NCI-H460 (cell line): Measurements from ENCODE around the gene LRRC63. TPM values are rescaled to one million over a fixed set of nuclear protein-coding genes. Genes with fewer than 3 reads are reported as not detected.
A peak's percentile ranks its signal among the peaks of the same experiment; 100 is the strongest.

Experiments used
- DNase-seq: peaks from one replicate; pipeline ENCODE4 v3.0.0-alpha.2; 2016; ENCODE audit warnings: low read depth; ENCODE audit errors: extremely low read depth
- small RNA-seq, 2 experiments: library from RNA; depleted of rRNA; stranded (forward); fragments of <200 nt; gene quantifications; one replicate each; pipeline ENCODE3, GENCODE V24; 2014
- total RNA-seq: library from RNA; depleted of rRNA; stranded (reverse); fragments of >200 nt; shearing (Covaris generic); gene quantifications from 2 replicates; pipeline ENCODE4 v1.2.3, GENCODE V29; 2014; rRNA removed

The LRRC63 gene
- total RNA-seq, 1 experiment from 2014 or later = 25.2 TPM

- peak; percentile 91 for DNase-seq
These were observed 92.1 kb downstream of the LRRC63 start for GRCh38 chr13:46303742-46304385.

GRCh38 chr13:46304546-46304945 is 92.8 kb downstream of the LRRC63 start:
- DNase-seq = peak; percentile 81

GRCh38 chr13:46307554-46307953 is 95.8 kb downstream of the LRRC63 start:
- no peak for DNase-seq

GRCh38 chr13:46310066-46310465 is 98.3 kb downstream of the LRRC63 start:
- no peak for DNase-seq

GRCh38 chr13:46311217-46311616 is 99.5 kb downstream of the LRRC63 start:
- no peak for DNase-seq

- no peak for DNase-seq
These were observed 101.3 kb downstream of the LRRC63 start for GRCh38 chr13:46313024-46313423.

- DNase-seq = no peak
These were observed 101.9 kb downstream of the LRRC63 start for GRCh38 chr13:46313432-46314257.

GRCh38 chr13:46314587-46314986 is 102.9 kb downstream of the LRRC63 start:
- no peak for DNase-seq

GRCh38 chr13:46315036-46315435 is 103.3 kb downstream of the LRRC63 start:
- DNase-seq = no peak

- DNase-seq = peak; percentile 73
These were observed 103.9 kb downstream of the LRRC63 start for GRCh38 chr13:46315491-46316075.

GRCh38 chr13:46317120-46317519 is 105.4 kb downstream of the LRRC63 start:
- DNase-seq = peak; percentile 73

- no peak for DNase-seq
These were observed 107.3 kb downstream of the LRRC63 start for GRCh38 chr13:46318986-46319385.

- no peak for DNase-seq
These were observed 108.7 kb downstream of the LRRC63 start for GRCh38 chr13:46320406-46320805.

- DNase-seq = no peak
These were observed 109.1 kb downstream of the LRRC63 start for GRCh38 chr13:46320821-46321220.

GRCh38 chr13:46321494-46322225 is 109.9 kb downstream of the LRRC63 start:
- peak; percentile 68 for DNase-seq

- no peak for DNase-seq
These were observed 113.2 kb downstream of the LRRC63 start for GRCh38 chr13:46324976-46325375.

Small RNA genes lying within 50 kb of the gene (small RNA-seq; reads per million reads assigned to genes)
- gene RN7SKP5 = 0 reads per million in 2 experiments
- 0 to 0.06 reads per million in 2 experiments for gene RN7SL288P

Other genes with a start within 250 kb of the LRRC63 start
- gene ZC3H13, start 159.2 kb upstream of the LRRC63 start, total RNA-seq = 17.0 and 21.2 TPM in 2 replicates
- gene CPB2, start 106.9 kb upstream of the LRRC63 start, total RNA-seq = not detected in 2 replicates
- gene LCP1, start 29.8 kb upstream of the LRRC63 start, total RNA-seq = 44.4 and 55.9 TPM in 2 replicates
- 0.35 and 1.2 TPM in 2 replicates for gene RUBCNL, start 175.3 kb downstream of the LRRC63 start, total RNA-seq